SK-N-SH (cell line): ENCODE measurements around the gene RABAC1. TPM values are rescaled to one million over a fixed set of nuclear protein-coding genes. Genes with fewer than 3 reads are reported as not detected.

ENCODE experiments used
- CTCF ChIA-PET: fragments of 300-600, 350-600 bp; formaldehyde crosslinking; extraction: SDS; loops from one replicate; lab custom pipeline; 2021; lab: Yijun Ruan, JAX
- POLR2A ChIA-PET: fragments of 350-600 bp; sonication (Branson Sonifier 250); formaldehyde crosslinking; extraction: SDS; loops from one replicate; lab custom pipeline; 2020; ENCODE audit warnings: antibody characterized with exemption, inconsistent platforms; lab: Yijun Ruan, JAX
- DNase-seq: peaks from one replicate; pipeline ENCODE4 v3.0.0; 2012
- H2AFZ ChIP-seq: fragments of 200-600 bp; sonication (generic); 2 replicates; pipeline ENCODE4 v1.8.1; 2016; ENCODE audit warnings: antibody characterized with exemption, mild to moderate bottlenecking, low read depth
- H3F3A ChIP-seq: fragments of 200-600 bp; sonication (generic); replicated peaks from 2 replicates; pipeline ENCODE3; 2016; ENCODE audit warnings: antibody characterized with exemption, mild to moderate bottlenecking; ENCODE audit not compliant: insufficient read depth
- H3K27ac ChIP-seq, 2 experiments: fragments of 200-500 bp in 1 of 2; fragments of 200-600 bp in 1 of 2; sonication (Bioruptor generic) in 1 of 2; sonication (generic), shearing (Covaris generic) in 1 of 2; 2 replicates each; pipeline versions ENCODE4 v1.5.1 to v1.6.1; 2014 to 2016; ENCODE audit warnings: low read depth in 2 of 2, inconsistent platforms in 1 of 2, low read length in 1 of 2, mild to moderate bottlenecking in 1 of 2, mixed read lengths in 1 of 2
- H3K27me3 ChIP-seq: fragments of 200-600 bp; sonication (generic), shearing (Covaris generic); 2 replicates; pipeline ENCODE4 v1.6.1; 2016; ENCODE audit warnings: mixed run types; ENCODE audit not compliant: insufficient read depth
- H3K36me3 ChIP-seq, 2 experiments: fragments of 200-500 bp in 1 of 2; fragments of 200-600 bp in 1 of 2; sonication (Bioruptor generic) in 1 of 2; sonication (generic) in 1 of 2; replicated peaks in 1 of 2; 2 replicates each; pipeline versions ENCODE3 to v1.5.1; 2014 to 2016; ENCODE audit warnings: low read length in 1 of 2, mild to moderate bottlenecking in 1 of 2; ENCODE audit not compliant: insufficient read depth in 2 of 2, control insufficient read depth in 1 of 2
- H3K4me1 ChIP-seq, 2 experiments: fragments of 200-500 bp in 1 of 2; fragments of 200-600 bp in 1 of 2; sonication (Bioruptor generic) in 1 of 2; sonication (generic), shearing (Covaris generic) in 1 of 2; 2 replicates each; pipeline versions ENCODE4 v1.5.1 to v1.6.1; 2014 to 2016; ENCODE audit warnings: low read depth in 1 of 2, low read length in 1 of 2, mixed run types in 1 of 2; ENCODE audit not compliant: insufficient read depth in 2 of 2, control insufficient read depth in 1 of 2
- H3K4me2 ChIP-seq: fragments of 200-600 bp; sonication (generic), shearing (Covaris generic); 2 replicates; pipeline ENCODE4 v1.6.1; 2017; ENCODE audit warnings: mixed run types
- H3K4me3 ChIP-seq, 2 experiments: fragments of 200-500 bp in 1 of 2; fragments of 200-600 bp in 1 of 2; sonication (Bioruptor generic) in 1 of 2; sonication (generic), shearing (Covaris generic) in 1 of 2; 2 replicates each; pipeline versions ENCODE4 v1.5.1 to v1.8.1; 2014 to 2016; ENCODE audit warnings: low read depth in 2 of 2, inconsistent platforms in 1 of 2, low read length in 1 of 2, mild to moderate bottlenecking in 1 of 2, mixed read lengths in 1 of 2, moderate library complexity in 1 of 2
- H3K79me2 ChIP-seq: fragments of 200-600 bp; sonication (generic); 2 replicates; pipeline ENCODE4 v1.8.1; 2017; ENCODE audit warnings: mild to moderate bottlenecking; ENCODE audit not compliant: insufficient read depth
- H3K9ac ChIP-seq: fragments of 200-600 bp; sonication (generic); 2 replicates; pipeline ENCODE4 v1.6.1; 2017; ENCODE audit warnings: mixed run types
- H3K9me2 ChIP-seq: fragments of 200-600 bp; sonication (generic); 2 replicates; pipeline ENCODE4 v1.6.1; 2017; ENCODE audit warnings: mixed run types
- H3K9me3 ChIP-seq: fragments of 200-600 bp; sonication (generic); 2 replicates; pipeline ENCODE4 v1.6.1; 2017; ENCODE audit warnings: mixed run types, mild to moderate bottlenecking, moderate library complexity
- H4K20me1 ChIP-seq: fragments of 200-600 bp; sonication (generic); 2 replicates; pipeline ENCODE4 v1.6.1; 2017; ENCODE audit warnings: mild to moderate bottlenecking, mixed run types; ENCODE audit not compliant: insufficient read depth
- CTCF ChIP-seq: fragments of 200-600 bp; sonication (generic); IDR thresholded peaks from 2 replicates; pipeline ENCODE4 v1.6.1; 2017; ENCODE audit warnings: antibody characterized with exemption, mild to moderate bottlenecking, moderate library complexity
- EZH2phosphoT487 ChIP-seq: fragments of 200-600 bp; sonication (generic); IDR thresholded peaks from 2 replicates; pipeline ENCODE4 v1.6.1; 2017; ENCODE audit warnings: low read depth, mixed run types, mild to moderate bottlenecking, antibody characterized with exemption, moderate library complexity, borderline replicate concordance
- FOXM1 ChIP-seq: IDR thresholded peaks from 2 replicates; pipeline ENCODE4 v1.4.0; 2012; ENCODE audit warnings: low read depth, mild to moderate bottlenecking
- GATA2 ChIP-seq: sonication (generic); formaldehyde crosslinking; IDR thresholded peaks from 2 replicates; pipeline ENCODE4 v1.5.0; 2020; ENCODE audit warnings: mild to moderate bottlenecking, missing genetic modification reagents
- MEF2A ChIP-seq: IDR thresholded peaks from 2 replicates; pipeline ENCODE4 v1.4.0; 2012; ENCODE audit warnings: low read depth, borderline replicate concordance
- NFIC ChIP-seq: IDR thresholded peaks from 2 replicates; pipeline ENCODE4 v1.4.0; 2012; ENCODE audit warnings: borderline replicate concordance
- RCOR1 ChIP-seq: fragments of 150-350 bp; IDR thresholded peaks from 2 replicates; pipeline ENCODE4 v1.6.1; 2017; ENCODE audit warnings: antibody characterized with exemption, low read length
- REST ChIP-seq: IDR thresholded peaks from 2 replicates; pipeline ENCODE4 v1.6.1; 2012; ENCODE audit warnings: mild to moderate bottlenecking, low read depth, low read length, moderate library complexity
- TCF12 ChIP-seq: IDR thresholded peaks from 2 replicates; pipeline ENCODE4 v1.4.0; 2012
- ZBTB33 ChIP-seq: IDR thresholded peaks from 2 replicates; pipeline ENCODE4 v1.4.0; 2012; ENCODE audit warnings: low read depth, borderline replicate concordance
- WGBS: methylation state at CpG from one replicate; pipeline ENCODE4 v1.1.6; 2017; ENCODE audit warnings: low lambda C conversion rate; 5-methylcytosine and 5-hydroxymethylcytosine counted together
- polyA plus RNA-seq, 3 experiments: library from polyadenylated mRNA; depleted of rRNA; stranded (reverse); fragments of >200 nt; gene quantifications; 2 replicates each; pipeline ENCODE4 v1.2.3, GENCODE V29; 2012

Gene RABAC1
- polyA plus RNA-seq, 1 of the 3 experiments (the other 2 are of a cell fraction) = 287 TPM

- H3K4me3 ChIP-seq = no peak overlapping the region
- peaks cover 0 to 3% of the 10 kb centered on the region in 2 experiments; a peak in 1 of 4 replicates for H3K4me1 ChIP-seq
- H3K9ac ChIP-seq = no peak overlapping the region
- TF ChIP-seq FOXM1 = no peak
- no peak for TF ChIP-seq RCOR1
- no peak for TF ChIP-seq MEF2A
- no peak for TF ChIP-seq EZH2phosphoT487
- TF ChIP-seq REST = no peak
- no peak for TF ChIP-seq ZBTB33
- no peak for TF ChIP-seq GATA2 (CRISPR knock-in tag)
- no peak for TF ChIP-seq NFIC
- no peak for TF ChIP-seq CTCF
- no peak for TF ChIP-seq TCF12
- no peaks in the 10 kb centered on the region for H3F3A ChIP-seq
- no peak overlapping the region for H2AFZ ChIP-seq
- no peaks in the 10 kb centered on the region for H3K79me2 ChIP-seq
- peaks cover 6% of the 10 kb centered on the region; the same call in 1 of the 2 replicates for H3K27me3 ChIP-seq
- H3K4me2 ChIP-seq = no peak overlapping the region
- ChIA-PET CTCF (interaction anchor here (1.1 to 2.1 kb wide), 2 partner anchors 10 to 12 kb away, joined by 3 to 9 read pairs; no protein-coding TSS in a partner anchor), POLR2A (interaction anchor here (0.8 kb wide), 1 partner anchor 13 kb away, joined by 3 read pairs; no protein-coding TSS in a partner anchor)
- WGBS = 44% methylated on average over 13 of the region's 13 CpGs
- no peaks in the 10 kb centered on the region for H3K9me3 ChIP-seq
- no peak for DNase-seq
- no peaks in the 10 kb centered on the region for H4K20me1 ChIP-seq
- no peak overlapping the region for H3K27ac ChIP-seq
- H3K9me2 ChIP-seq = no peaks in the 10 kb centered on the region
- H3K36me3 ChIP-seq = no peaks in the 10 kb centered on the region
Measured at GRCh38 chr19:41924151-41925145, 34.7 kb downstream of the RABAC1 start.
